Measurements from ENCODE around the gene GNAL. TPM values are rescaled to one million over a fixed set of nuclear protein-coding genes. Genes with fewer than 3 reads are reported as not detected.

Gene GNAL
- total RNA-seq, 1 experiment from 2014 or later = 24.0 TPM

- H3K27ac ChIP-seq (ENCODE audit: insufficient read length, low read depth, low read length) = no peak overlapping the region
- no peak overlapping the region for H2BK20ac ChIP-seq (ENCODE audit: low read depth, low read length, poor library complexity, severe bottlenecking)
- H3K14ac ChIP-seq (ENCODE audit: insufficient read depth, low read length) = no peak overlapping the region
- no peak overlapping the region for H2BK5ac ChIP-seq (ENCODE audit: insufficient read length, low read length)
- no peak overlapping the region for H4K5ac ChIP-seq (ENCODE audit: insufficient read length, low read depth, low read length)
- Mint-ChIP-seq H3K36me3 (ENCODE audit: insufficient read depth in 1 of 3, low read depth in 3 of 3) (no peaks in the 10 kb centered on the region), H3K4me1 (peaks cover 2 to 9% of the 10 kb centered on the region in 2 experiments; a peak in 2 of 4 replicates), H3K27ac (no peak overlapping the region), H3K9me3 (no peaks in the 10 kb centered on the region), H3K27me3 (ENCODE audit: low read depth) (peaks cover 6% of the 10 kb centered on the region), H3K4me3 (no peak overlapping the region)
- no peak overlapping the region for H3K4me2 ChIP-seq (ENCODE audit: insufficient read depth, insufficient read length, low read length)
- no peaks in the 10 kb centered on the region for H3K79me1 ChIP-seq (ENCODE audit: insufficient read depth, low read depth, low read length, poor library complexity, severe bottlenecking)
- H3K23ac ChIP-seq (ENCODE audit: insufficient read length, low read depth, low read length) = no peak overlapping the region
- H4K8ac ChIP-seq (replicated peaks; ENCODE audit: insufficient read length, low read depth, low read length) = no peak overlapping the region
- no peak overlapping the region for H3T11ph ChIP-seq (ENCODE audit: low read length)
- H3K27me3 ChIP-seq (ENCODE audit: insufficient read depth, low read length) = no peaks in the 10 kb centered on the region
- no peak overlapping the region for H3K18ac ChIP-seq (ENCODE audit: insufficient read length, low read depth, low read length)
- no peak overlapping the region for H2BK120ac ChIP-seq (ENCODE audit: low read depth, low read length, poor library complexity, severe bottlenecking)
- H2AFZ ChIP-seq (ENCODE audit: low read length) = no peak overlapping the region
- H2BK15ac ChIP-seq (ENCODE audit: low read depth, low read length) = no peak overlapping the region
- no peaks in the 10 kb centered on the region for H3K79me2 ChIP-seq (ENCODE audit: insufficient read depth, low read length)
- no peaks in the 10 kb centered on the region for H3K4me1 ChIP-seq (ENCODE audit: insufficient read depth, low read length)
- no peaks in the 10 kb centered on the region for H4K20me1 ChIP-seq (ENCODE audit: control insufficient read depth, insufficient read depth, insufficient read length)
- H3K4ac ChIP-seq (ENCODE audit: low read depth, low read length) = no peak overlapping the region
- DNase-seq = no peak
- no peak overlapping the region for H3K56ac ChIP-seq (ENCODE audit: insufficient read length, low read depth, low read length)
- H3K9me3 ChIP-seq (ENCODE audit: control insufficient read depth, low read depth, low read length) = no peaks in the 10 kb centered on the region
- no peak overlapping the region for H2BK12ac ChIP-seq (ENCODE audit: insufficient read length, low read depth, low read length)
- H3K9ac ChIP-seq (ENCODE audit: extremely low read depth, insufficient read length, low read length) = no peak overlapping the region
- H2AK5ac ChIP-seq (ENCODE audit: insufficient read length, low read length) = no peak overlapping the region
- TF ChIP-seq, protein P1, sequence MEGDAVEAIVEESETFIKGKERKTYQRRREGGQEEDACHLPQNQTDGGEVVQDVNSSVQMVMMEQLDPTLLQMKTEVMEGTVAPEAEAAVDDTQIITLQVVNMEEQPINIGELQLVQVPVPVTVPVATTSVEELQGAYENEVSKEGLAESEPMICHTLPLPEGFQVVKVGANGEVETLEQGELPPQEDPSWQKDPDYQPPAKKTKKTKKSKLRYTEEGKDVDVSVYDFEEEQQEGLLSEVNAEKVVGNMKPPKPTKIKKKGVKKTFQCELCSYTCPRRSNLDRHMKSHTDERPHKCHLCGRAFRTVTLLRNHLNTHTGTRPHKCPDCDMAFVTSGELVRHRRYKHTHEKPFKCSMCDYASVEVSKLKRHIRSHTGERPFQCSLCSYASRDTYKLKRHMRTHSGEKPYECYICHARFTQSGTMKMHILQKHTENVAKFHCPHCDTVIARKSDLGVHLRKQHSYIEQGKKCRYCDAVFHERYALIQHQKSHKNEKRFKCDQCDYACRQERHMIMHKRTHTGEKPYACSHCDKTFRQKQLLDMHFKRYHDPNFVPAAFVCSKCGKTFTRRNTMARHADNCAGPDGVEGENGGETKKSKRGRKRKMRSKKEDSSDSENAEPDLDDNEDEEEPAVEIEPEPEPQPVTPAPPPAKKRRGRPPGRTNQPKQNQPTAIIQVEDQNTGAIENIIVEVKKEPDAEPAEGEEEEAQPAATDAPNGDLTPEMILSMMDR (conservative IDR thresholded peaks at IDR 0.05) = no peak
- no peak overlapping the region for H4K91ac ChIP-seq (ENCODE audit: insufficient read length, low read depth, low read length)
- H3K23me2 ChIP-seq (ENCODE audit: insufficient read length, low read depth, low read length, poor library complexity, severe bottlenecking) = no peaks in the 10 kb centered on the region
- no CpG with 5 or more reads among the region's 1 CpG for WGBS (ENCODE audit: extremely low coverage, insufficient read length, low lambda C conversion rate)
Observed at GRCh38 chr18:11736656-11737055, 47.6 kb downstream of the GNAL start.
